AG20443 (cell line): ENCODE data around the gene DNAJB6.
"Not testable (repeated sequence)": the region's sequence is repeated elsewhere in the genome, so short reads cannot be mapped to it uniquely, and the experiment has no call there.

Experiments used
- DNase-seq: peaks from one replicate; pipeline ENCODE4 v3.0.0; 2012; ENCODE audit warnings: low spot score, mixed read lengths

The DNAJB6 gene

GRCh38 chr7:157442993-157443831, 106.4 kb downstream of the DNAJB6 start:
- no peak for DNase-seq

GRCh38 chr7:157444011-157444842, 107.4 kb downstream of the DNAJB6 start:
- no peak for DNase-seq

- DNase-seq: no peak
Observed at GRCh38 chr7:157444843-157445135, 108.0 kb downstream of the DNAJB6 start.

GRCh38 chr7:157445246-157445955, 108.6 kb downstream of the DNAJB6 start:
- no peak for DNase-seq

- no peak for DNase-seq
Observed at GRCh38 chr7:157445956-157446295, 109.1 kb downstream of the DNAJB6 start.

GRCh38 chr7:157446322-157446721, 109.5 kb downstream of the DNAJB6 start:
- no peak for DNase-seq

- not testable (repeated sequence) for DNase-seq
Observed at GRCh38 chr7:157454003-157454402, 117.2 kb downstream of the DNAJB6 start.

- no peak for DNase-seq
Observed at GRCh38 chr7:157457355-157458253, 120.8 kb downstream of the DNAJB6 start.

- no peak for DNase-seq
Observed at GRCh38 chr7:157458254-157458633, 121.4 kb downstream of the DNAJB6 start.

- DNase-seq: no peak
Observed at GRCh38 chr7:157459966-157460365, 123.2 kb downstream of the DNAJB6 start.

GRCh38 chr7:157460721-157461120, 123.9 kb downstream of the DNAJB6 start:
- DNase-seq: no peak

- no peak for DNase-seq
Observed at GRCh38 chr7:157461573-157462418, 125.0 kb downstream of the DNAJB6 start.

- DNase-seq: no peak
Observed at GRCh38 chr7:157462419-157462771, 125.6 kb downstream of the DNAJB6 start.

GRCh38 chr7:157462840-157463239, 126.0 kb downstream of the DNAJB6 start:
- no peak for DNase-seq

GRCh38 chr7:157463245-157463644, 126.4 kb downstream of the DNAJB6 start:
- no peak for DNase-seq

GRCh38 chr7:157464111-157464970, 127.5 kb downstream of the DNAJB6 start:
- no peak for DNase-seq

GRCh38 chr7:157464971-157465886, 128.4 kb downstream of the DNAJB6 start:
- no peak for DNase-seq

- DNase-seq: no peak
Observed at GRCh38 chr7:157465891-157466866, 129.4 kb downstream of the DNAJB6 start.
